CD4-positive, alpha-beta T cell treated with Interleukin-17A for 1 hour (primary cell): ENCODE results near the gene ABCC5.
"Not testable (repeated sequence)": the region's sequence is repeated elsewhere in the genome, so short reads cannot be mapped to it uniquely, and the experiment has no call there.

Experiments
- DNase-seq: peaks from one replicate; pipeline ENCODE4 v3.0.0-alpha.2; 2020

ABCC5 gene

DNA sequence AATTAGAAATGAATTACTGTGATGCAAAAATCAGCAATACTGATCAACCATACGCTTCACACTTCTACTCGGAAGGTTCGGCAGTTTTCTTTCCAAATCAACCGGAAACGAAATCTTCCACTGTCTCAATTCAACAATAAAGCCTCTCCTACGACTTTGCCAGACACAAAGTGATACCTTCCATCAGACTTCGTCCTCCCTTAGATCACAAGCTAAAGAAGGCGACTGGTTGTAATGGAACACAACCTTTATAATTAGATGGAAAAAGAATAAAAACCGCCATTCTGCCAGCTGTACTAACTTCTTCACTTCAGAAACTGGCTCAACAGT, 133.6 kb downstream of the ABCC5 start:
- no peak for DNase-seq

DNA sequence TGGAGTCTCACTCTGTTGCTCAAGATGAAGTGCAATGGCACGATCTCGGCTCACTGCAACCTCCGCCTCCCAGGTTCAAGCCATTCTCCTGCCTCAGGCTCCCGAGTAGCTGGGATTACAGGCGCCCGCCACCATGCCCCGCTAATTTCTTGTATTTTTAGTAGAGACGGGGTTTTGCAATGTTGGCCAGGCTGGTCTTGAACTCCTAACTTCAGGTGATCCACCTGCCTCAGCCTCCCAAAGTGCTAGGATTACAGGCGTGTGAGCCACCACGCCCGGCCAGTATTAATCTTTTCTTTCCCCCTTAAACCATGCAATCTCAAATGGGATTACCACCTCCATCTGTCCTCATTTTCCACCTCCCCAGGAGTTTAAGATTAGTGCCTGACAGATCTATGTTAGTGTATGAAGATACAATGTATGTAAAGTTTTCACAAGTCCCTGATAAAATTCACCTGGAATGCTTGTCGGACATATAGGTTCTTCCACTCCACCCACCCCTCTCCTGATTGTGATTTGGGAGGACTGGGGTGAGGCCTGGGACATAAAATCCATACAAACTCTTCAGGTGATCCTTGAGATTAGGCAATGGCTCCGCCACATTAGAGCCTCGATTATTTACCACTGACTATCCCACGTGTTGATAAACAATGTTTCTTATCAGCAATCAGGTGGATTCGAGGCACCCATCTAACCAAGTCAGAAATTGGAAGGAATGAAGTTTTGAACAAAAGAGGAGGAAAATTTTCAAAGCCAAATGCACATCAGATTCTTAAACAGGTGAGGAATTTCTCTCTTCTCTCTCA, 134.2 kb downstream of the ABCC5 start:
- DNase-seq = no peak

DNA sequence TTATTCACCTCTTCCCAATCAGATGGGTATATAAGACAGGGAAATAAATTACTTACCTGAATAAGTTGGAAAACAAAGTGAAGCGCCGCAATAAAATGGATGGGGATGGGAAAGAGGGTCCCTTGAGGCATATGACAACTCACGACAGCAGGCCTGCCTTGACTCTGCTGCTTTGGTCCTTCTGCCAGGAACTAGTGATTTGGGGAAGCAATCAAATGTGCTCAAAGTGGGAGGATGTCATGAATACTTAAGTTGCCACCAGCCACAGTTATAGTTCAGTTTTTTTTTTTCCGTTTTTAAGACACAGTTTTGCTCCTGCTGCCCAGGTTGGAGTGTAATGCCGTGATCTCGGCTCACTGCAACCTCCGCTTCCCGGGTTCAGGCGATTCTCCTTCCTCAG, 137.6 kb downstream of the ABCC5 start:
- no peak for DNase-seq

GRCh38 chr3:183879243-183879642, 138.4 kb downstream of the ABCC5 start:
- no peak for DNase-seq

DNA sequence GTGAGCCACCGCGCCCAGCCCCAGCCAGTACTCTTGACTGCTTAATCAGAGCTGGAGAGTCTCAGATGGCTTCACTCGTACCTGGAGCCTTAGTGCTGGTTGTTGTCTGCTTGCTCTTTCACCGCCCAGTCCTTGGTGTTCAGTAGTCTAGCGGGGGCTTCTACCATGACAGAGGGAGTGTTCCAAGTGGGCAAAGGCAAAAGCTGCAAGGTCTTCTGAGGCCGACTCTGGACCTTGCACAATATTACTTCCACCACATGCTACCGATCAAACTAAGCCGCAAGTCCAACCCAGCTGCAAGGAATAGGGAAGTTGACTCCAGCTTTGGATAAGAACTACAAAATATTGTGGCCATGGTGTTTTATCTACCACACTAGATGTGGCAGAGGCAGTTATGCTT, 139.6 kb downstream of the ABCC5 start:
- DNase-seq = peak; percentile 7

GRCh38 chr3:183877227-183877626, 140.5 kb downstream of the ABCC5 start:
- DNase-seq = not testable (repeated sequence)

DNA sequence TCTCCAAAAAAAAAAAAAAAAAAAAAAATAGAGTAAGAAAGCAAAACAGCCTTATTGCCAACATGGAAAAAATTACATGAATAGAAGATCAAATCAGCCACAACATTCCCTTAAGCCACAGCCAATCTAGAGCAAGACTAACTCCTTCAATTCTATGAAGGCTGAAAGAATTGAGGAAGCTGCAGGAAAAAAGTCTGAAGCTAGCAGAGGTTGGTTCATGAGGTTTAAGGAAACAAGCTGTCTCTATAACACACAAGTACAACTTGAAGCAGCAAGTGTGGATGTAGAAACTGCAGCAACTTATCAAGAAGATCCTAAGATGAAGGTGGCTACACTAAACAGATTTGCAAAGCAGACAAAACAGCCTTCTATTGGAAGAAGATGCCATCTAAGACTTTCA, 142.3 kb downstream of the ABCC5 start:
- no peak for DNase-seq

DNA sequence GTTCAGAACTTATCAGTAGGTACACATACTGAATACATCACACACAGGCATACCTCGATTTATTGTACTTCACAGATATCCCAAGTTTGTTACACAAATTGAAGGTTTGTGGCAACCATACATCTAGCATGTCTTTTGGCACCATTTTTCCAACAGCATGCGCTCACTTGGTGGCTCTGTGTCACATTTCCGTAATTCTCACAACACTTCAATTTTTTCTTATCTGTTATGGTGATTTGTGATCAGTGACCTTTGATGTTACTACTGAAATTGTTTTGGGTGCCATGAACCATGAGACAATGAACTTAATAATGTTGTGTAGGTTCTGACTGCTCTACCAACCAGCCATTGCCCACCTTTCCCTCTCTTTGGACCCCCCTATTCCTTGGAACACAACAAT, 143.8 kb downstream of the ABCC5 start:
- DNase-seq = no peak

DNA sequence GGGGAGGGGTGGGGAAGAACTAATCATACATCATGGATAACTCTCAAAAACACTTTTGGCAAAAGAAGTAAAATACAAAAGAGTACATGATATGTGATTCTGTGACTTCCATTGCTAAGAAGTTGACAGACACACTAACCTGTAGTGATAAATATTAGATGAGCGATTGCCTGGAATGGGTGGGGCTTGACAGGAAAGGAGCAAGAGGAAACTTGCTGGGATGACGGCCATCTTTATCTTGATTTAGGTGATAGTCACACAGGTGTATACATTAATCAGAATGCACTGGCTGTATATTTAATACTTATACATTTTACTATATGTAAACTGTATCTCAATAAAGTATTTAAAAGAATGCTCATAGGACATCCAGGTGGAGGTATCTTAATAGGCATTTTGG, 146.1 kb downstream of the ABCC5 start:
- DNase-seq = no peak

- DNase-seq = no peak
Observed at GRCh38 chr3:183870563-183870962, 147.1 kb downstream of the ABCC5 start.
